Calu3 (cell line): ENCODE data around the gene SERPINA12. TPM values are rescaled to one million over a fixed set of nuclear protein-coding genes. Genes with fewer than 3 reads are reported as not detected.

ENCODE experiments used
- BruUV-seq: library from RNA; stranded (reverse); fragments of 400-500 nt; replicated peaks from 2 replicates; lab custom pipeline; 2021; lab: Mats Ljungman, UMichigan
- CTCF ChIA-PET: fragments of 300-600 bp; sonication (Branson Sonifier 250); formaldehyde crosslinking; loops from one replicate; lab custom pipeline; 2022; ENCODE audit warnings: antibody characterized with exemption; lab: Charles Lee
- DNase-seq: peaks from one replicate; pipeline ENCODE4 v3.0.0; 2022
- H3K27ac Mint-ChIP-seq: one replicate; pipeline ENCODE4 v1.8.0; 2022; ENCODE audit warnings: mixed read lengths; ENCODE audit not compliant: unreplicated experiment
- H3K27me3 Mint-ChIP-seq: one replicate; pipeline ENCODE4 v1.8.0; 2022; ENCODE audit warnings: mixed read lengths; ENCODE audit not compliant: unreplicated experiment
- H3K36me3 Mint-ChIP-seq: one replicate; pipeline ENCODE4 v1.8.0; 2022; ENCODE audit warnings: mild to moderate bottlenecking, moderate library complexity, mixed read lengths; ENCODE audit not compliant: insufficient read depth, unreplicated experiment
- H3K4me1 Mint-ChIP-seq: one replicate; pipeline ENCODE4 v1.8.0; 2022; ENCODE audit warnings: mild to moderate bottlenecking, low read depth, mixed read lengths; ENCODE audit not compliant: unreplicated experiment
- H3K4me3 Mint-ChIP-seq: one replicate; pipeline ENCODE4 v1.8.0; 2022; ENCODE audit warnings: mild to moderate bottlenecking, low read depth, moderate library complexity, mixed read lengths; ENCODE audit not compliant: unreplicated experiment
- H3K9me3 Mint-ChIP-seq: one replicate; pipeline ENCODE4 v1.8.0; 2022; ENCODE audit warnings: low read depth, mixed read lengths; ENCODE audit not compliant: unreplicated experiment
- CTCF ChIP-seq: fragments of 200-600 bp; IDR thresholded peaks from one replicate; pipeline ENCODE4 v1.8.0; 2022; ENCODE audit warnings: antibody characterized with exemption; ENCODE audit not compliant: unreplicated experiment
- intact Hi-C: fragments of 100-400 bp; cut with micrococcal nuclease; formaldehyde crosslinking; loops from one replicate; pipeline ENCODE4 v1.10.0; 2022; ENCODE audit not compliant: unreplicated experiment
- total RNA-seq: library from RNA; stranded (reverse); gene quantifications from 2 replicates; pipeline ENCODE4 v1.2.3, GENCODE V29; 2022

SERPINA12 gene
- total RNA-seq, 1 experiment from 2014 or later, result not detected

- peaks cover 100% of the 10 kb centered on the region for H3K27me3 Mint-ChIP-seq
- TF ChIP-seq CTCF, result no peak
- DNase-seq, result no peak
- no TSS peak for BruUV-seq
- no peak overlapping the region for H3K27ac Mint-ChIP-seq
- no peaks in the 10 kb centered on the region for H3K4me1 Mint-ChIP-seq
- CTCF ChIA-PET, result no interaction called here
- H3K36me3 Mint-ChIP-seq, result peaks cover 5% of the 10 kb centered on the region
- no peaks in the 10 kb centered on the region for H3K9me3 Mint-ChIP-seq
- intact Hi-C loops, result no loop called here
- H3K4me3 Mint-ChIP-seq, result no peak overlapping the region
Measured at GRCh38 chr14:94451091-94451771, 58.0 kb downstream of the SERPINA12 start.

- DNase-seq, result no peak
- H3K36me3 Mint-ChIP-seq, result peaks cover 5% of the 10 kb centered on the region
- no peak overlapping the region for H3K4me3 Mint-ChIP-seq
- CTCF ChIA-PET, result no interaction called here
- no TSS peak for BruUV-seq
- no peak overlapping the region for H3K27ac Mint-ChIP-seq
- no peaks in the 10 kb centered on the region for H3K4me1 Mint-ChIP-seq
- intact Hi-C loops, result no loop called here
- no peak for TF ChIP-seq CTCF
- peaks cover 100% of the 10 kb centered on the region for H3K27me3 Mint-ChIP-seq
- H3K9me3 Mint-ChIP-seq, result no peaks in the 10 kb centered on the region
Measured at GRCh38 chr14:94450722-94451090, 58.6 kb downstream of the SERPINA12 start.

GRCh38 chr14:94449930-94450329 lies 59.3 kb downstream of the SERPINA12 start:
- TF ChIP-seq CTCF, result no peak
- CTCF ChIA-PET, result interaction anchor here (0.6 kb wide), 1 partner anchor 16 kb away, joined by 3 read pairs; no protein-coding TSS in a partner anchor
- H3K27me3 Mint-ChIP-seq, result peaks cover 96% of the 10 kb centered on the region
- H3K4me3 Mint-ChIP-seq, result no peak overlapping the region
- intact Hi-C loops, result no loop called here
- no peaks in the 10 kb centered on the region for H3K9me3 Mint-ChIP-seq
- H3K36me3 Mint-ChIP-seq, result peaks cover 5% of the 10 kb centered on the region
- no peak for DNase-seq
- H3K27ac Mint-ChIP-seq, result no peak overlapping the region
- no TSS peak for BruUV-seq
- H3K4me1 Mint-ChIP-seq, result no peaks in the 10 kb centered on the region

GRCh38 chr14:94448071-94448808 lies 61.0 kb downstream of the SERPINA12 start:
- intact Hi-C loops, result no loop called here
- H3K9me3 Mint-ChIP-seq, result no peaks in the 10 kb centered on the region
- no peak for TF ChIP-seq CTCF
- H3K27me3 Mint-ChIP-seq, result peaks cover 93% of the 10 kb centered on the region
- no peak overlapping the region for H3K4me3 Mint-ChIP-seq
- CTCF ChIA-PET, result interaction anchor here (0.8 kb wide), 1 partner anchor 38 kb away, joined by 4 read pairs; no protein-coding TSS in a partner anchor
- H3K36me3 Mint-ChIP-seq, result no peaks in the 10 kb centered on the region
- H3K4me1 Mint-ChIP-seq, result no peaks in the 10 kb centered on the region
- BruUV-seq, result no TSS peak
- DNase-seq, result no peak
- no peak overlapping the region for H3K27ac Mint-ChIP-seq
